GM12872 (cell line): ENCODE data around the gene COQ8B.

ENCODE experiments used
- CTCF ChIP-seq: IDR thresholded peaks from 3 replicates; pipeline ENCODE4 v1.5.1; 2011; ENCODE audit warnings: low read depth, mild to moderate bottlenecking, low read length, moderate library complexity; ENCODE audit not compliant: insufficient read depth

The COQ8B gene

GRCh38 chr19:40685016-40685526, 31.6 kb downstream of the COQ8B start:
- no peak for TF ChIP-seq CTCF

GRCh38 chr19:40684280-40684679, 32.4 kb downstream of the COQ8B start:
- no peak for TF ChIP-seq CTCF

GRCh38 chr19:40683437-40683836, 33.2 kb downstream of the COQ8B start:
- TF ChIP-seq CTCF = no peak

- no peak for TF ChIP-seq CTCF
These were observed 34.2 kb downstream of the COQ8B start for GRCh38 chr19:40682431-40682964.

- no peak for TF ChIP-seq CTCF
These were observed 35.6 kb downstream of the COQ8B start for GRCh38 chr19:40681039-40681438.

GRCh38 chr19:40677156-40677555, 39.5 kb downstream of the COQ8B start:
- TF ChIP-seq CTCF = no peak

GRCh38 chr19:40674291-40674690, 42.4 kb downstream of the COQ8B start:
- TF ChIP-seq CTCF = no peak
